HG03108 (cell line): ENCODE results near the gene ATP12A.
A peak's percentile ranks its signal among the peaks of the same experiment; 100 is the strongest.

Source experiments
- ATAC-seq: cut with Tn5 transposase; IDR thresholded peaks from one replicate; pipeline ENCODE4 v1.9.1; 2021; ENCODE audit warnings: moderate library complexity; ENCODE audit not compliant: unreplicated experiment

The ATP12A gene

DNA sequence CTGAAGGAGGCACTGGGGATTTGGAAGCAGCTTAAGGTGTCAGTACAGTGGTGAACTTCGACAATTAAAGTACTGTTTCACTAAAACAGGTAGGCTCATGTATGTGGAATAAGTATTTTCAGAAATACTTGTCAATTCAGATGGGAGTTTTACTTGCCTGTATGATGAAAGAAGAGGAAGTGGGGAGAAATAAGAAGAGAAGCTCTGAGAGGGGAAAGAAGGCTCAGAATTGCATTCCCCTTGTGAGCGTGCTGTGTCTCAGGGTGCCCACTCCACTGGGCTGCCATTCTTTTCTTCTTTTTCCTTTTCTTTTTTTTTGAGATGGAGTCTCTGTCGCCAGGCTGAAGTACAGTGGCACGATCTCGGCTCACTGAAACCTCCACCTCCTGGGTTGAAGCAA, 45.2 kb downstream of the ATP12A start:
- ATAC-seq, result no peak

DNA sequence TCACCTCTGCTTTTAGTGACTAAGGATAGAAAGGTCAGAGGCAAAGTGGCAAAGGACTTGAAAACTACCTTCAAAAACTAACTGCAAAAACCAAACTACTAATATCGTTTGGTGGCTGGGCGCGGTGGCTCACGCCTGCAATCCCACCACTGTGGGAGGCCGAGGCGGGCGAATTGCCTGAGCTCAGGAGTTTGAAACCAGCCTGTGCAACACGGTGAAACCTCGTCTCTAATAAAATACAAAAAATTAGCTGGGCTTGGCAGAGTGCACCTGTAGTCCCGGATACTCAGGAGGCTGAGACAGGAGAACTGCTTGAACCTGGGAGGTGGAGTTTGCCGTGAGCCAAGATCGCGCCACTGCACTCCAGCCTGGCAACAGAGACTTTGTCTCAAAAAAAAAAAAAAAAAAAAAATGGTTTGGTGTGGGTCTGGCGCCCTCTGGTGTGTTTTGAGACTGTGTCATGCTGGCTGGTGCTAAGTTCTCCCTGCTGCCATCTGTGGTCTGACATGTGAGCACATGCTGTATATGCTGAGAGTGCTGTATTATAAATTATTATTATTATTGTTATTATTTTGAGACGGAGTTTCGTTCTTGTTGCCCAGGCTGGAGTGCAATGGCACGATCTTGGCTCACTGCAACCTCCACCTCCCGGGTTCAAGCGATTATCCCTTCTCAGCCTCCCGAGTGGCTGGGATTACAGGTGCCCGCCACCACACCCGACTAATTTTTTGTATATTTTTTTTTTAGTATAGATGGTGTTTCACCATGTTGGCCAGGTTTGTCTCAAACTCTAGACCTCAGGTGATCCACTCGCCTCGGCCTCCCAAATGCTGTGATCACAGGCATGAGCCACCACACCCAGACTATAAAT, 47.8 kb downstream of the ATP12A start:
- peak; percentile 85 for ATAC-seq

DNA sequence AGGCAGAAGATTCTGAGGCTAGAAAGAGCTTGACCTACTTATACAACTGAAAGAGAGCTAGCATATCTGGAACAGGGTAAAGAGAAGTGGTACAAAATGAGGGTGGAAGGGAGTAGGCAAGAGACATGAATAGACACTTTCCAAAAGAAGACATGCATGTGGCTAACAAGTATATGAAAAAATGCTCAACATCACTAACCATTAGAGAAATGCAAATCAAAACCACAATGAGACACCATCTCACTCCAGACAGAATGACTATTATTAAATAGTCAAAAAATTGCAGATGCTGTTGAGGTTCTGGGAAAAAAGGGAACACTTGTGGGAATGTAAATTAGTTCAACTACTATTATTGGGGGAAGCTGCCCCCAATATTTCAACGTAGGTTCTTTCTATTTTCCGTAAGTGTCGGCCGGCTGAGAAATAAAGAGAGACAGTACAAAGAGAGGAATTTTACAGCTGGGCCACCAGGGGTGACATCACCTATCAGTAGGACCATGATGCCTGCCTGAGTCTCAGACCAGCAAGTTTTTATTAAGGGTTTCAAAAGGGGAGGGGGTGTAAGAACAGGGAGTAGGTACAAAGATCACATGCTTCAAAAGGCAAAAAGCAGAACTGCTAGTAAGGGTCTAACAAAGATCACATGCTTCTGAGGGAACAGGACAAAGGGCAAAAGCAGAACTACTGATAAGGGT, 50.8 kb downstream of the ATP12A start:
- ATAC-seq, result peak; percentile 58

DNA sequence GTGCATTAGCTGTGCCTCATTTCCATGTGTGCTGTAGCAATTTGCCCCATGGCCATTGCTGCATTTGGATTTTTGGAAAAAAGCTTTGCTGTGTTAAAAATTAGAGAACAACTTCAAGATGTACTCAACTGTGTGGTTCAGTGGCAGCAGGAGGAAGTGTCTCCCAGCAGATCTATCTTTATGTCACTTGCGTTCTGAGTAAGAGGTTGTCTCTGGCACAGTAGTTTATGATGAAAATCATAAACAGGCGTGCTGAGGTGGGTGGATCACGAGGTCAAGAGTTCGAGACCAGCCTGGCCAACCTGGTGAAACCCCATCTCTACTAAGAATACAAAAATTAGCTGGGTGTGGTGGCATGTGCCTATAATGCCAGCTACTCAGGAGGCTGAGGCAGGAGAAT, 54.7 kb downstream of the ATP12A start:
- no peak for ATAC-seq

DNA sequence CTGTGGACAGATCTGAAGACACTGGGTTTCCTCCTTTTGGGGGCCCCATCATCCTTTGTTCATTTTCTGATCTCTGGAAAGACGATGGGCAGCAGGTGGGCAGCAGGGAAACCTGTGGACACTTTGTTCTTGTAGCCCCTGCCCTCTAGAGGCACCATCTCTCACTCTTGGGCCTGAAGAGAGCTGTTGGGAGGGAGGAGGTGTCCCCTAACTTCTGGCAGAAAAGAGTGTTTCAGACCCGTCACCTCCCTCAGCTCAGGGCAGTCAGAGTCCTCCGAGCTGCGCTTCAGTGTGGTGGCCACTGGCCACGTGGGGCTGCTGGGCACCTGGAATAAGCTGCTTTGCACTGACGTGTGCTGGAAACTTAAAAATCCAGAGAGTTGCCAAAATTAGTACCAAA, 56.8 kb downstream of the ATP12A start:
- ATAC-seq, result no peak

DNA sequence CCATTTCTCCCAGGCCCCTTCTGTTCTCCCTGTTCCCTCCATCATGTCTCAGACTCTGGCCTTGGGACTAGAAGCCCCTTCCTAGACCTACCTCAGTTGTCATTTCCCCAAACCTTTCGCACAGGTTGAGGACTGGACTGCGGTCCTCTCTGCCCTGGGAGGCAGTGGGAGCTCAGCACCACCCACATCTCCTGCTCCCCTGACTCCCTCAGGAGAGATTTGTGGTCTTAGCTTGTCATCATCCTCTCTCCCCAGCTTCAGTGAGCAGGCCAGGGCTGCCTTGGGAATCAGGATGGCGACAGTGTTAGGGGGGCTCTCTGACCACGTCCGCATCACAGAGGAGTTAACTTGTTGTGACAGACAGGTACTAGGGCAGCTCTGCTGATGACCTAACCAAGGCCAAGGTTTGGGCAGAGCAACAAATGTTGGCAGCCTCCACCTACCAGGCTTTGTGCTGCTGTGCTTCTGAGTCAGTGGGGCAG, 58.2 kb downstream of the ATP12A start:
- no peak for ATAC-seq

DNA sequence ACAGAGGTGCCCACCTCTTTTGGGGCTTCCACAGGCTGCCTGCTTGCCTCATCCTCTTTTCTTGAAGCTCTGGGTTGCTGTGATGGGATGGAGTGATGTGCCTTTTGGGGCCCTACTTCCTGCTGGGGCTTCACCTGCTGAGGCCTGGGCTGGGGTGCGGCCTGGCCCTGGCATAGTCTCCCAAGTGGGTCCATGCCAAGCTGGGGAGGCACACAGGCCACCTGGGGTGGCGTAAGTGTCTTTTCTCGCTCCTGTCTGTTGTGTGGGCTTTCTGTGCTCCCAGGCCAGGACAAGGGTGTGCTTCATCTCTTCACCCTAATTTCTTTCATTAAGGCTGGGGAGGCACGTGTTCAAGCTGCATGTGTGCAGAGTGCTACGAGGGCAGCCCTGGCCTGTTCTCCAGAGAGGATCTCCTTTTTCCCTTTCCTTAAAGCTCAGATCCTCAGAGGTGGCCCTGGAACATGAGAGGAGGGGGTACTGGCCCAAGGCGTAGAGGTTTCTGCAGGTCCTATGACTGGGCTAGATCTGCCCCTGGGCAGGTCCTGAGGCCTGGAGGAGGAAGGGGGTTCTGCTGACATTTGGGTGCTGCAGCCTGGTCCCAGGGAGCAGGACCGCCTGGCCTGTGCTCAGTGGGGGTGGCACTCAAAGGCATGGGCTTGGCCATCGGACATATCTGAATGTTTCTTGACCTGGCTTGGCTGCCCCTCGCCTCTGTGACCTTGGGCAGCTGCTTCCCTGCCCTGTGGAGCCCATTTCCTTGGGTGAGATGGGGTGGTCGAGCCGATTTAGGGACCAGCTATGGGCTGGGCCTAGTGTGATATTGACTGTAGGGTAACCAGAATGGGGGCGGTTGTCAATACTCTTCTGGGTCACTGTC, 60.0 kb downstream of the ATP12A start:
- no peak for ATAC-seq

DNA sequence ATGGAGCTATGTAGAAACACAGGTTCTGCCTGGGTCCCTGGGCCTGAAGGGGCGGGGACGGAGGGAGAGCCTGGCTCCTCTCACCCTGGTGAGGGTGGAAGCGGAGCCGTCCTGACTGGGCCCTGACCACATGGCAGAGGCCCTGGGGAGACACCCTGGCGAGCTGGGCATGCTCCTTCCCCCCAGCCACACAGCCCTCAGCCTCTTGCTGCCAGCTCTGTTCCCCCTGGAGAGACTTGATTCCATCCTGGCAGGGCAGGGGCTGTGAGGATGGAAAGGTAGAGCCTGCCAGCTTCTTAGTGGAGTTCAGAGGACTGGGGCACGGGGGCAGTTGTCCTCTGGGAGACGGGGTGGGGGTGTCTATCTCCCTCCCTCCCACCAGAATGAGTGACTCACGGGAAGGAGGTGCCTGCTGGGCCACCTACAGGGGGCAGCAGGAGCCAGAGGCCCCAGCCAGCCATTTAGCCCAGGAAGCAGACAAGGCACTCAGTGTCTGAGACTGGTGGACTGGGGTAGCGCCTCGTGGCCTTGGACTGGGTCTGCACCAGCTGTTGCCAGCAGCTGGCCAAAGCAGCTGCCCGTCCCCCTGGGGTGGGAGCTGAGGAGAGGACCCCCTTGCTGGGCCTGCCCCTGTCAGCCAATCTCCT, 60.9 kb downstream of the ATP12A start:
- no peak for ATAC-seq

DNA sequence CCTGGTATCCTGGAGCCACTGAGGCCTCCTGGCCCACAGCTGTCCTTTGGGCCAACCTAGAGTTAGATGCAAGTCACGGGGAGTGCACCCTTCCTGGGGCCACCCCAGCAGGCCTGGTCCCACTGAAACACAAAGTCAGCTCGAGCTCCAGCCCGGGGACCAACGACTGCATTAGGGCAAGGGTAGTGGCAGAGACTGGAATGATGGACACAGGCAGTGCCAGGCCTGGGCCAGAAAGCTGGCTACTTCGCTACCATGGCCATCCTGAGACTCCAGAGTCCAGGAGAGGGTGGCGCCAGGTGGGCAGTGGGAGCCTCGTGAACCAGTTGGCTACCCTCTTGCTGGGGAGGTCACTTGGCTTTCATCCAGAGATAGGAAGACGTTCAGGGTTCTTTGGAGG, 61.6 kb downstream of the ATP12A start:
- ATAC-seq, result no peak

DNA sequence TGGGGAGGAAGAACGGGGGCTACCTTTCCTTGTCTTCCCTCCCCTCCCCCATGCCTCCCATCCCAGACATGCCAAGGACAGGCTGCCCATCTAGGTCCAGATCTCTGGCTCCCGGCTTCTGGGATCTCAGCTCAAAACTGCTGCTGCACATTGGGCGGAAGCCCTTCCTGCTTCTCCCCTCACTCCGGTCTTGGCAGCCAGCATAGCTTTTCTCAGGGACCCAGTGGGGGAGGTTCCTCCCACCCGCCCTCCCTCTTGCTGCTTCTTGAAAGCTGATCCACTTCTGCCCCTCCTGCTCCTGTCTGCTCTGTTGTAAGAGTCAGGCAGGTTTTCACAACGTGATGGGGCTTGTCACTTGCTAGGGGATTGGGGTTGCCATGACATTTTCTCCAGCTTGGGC, 62.1 kb downstream of the ATP12A start:
- no peak for ATAC-seq

DNA sequence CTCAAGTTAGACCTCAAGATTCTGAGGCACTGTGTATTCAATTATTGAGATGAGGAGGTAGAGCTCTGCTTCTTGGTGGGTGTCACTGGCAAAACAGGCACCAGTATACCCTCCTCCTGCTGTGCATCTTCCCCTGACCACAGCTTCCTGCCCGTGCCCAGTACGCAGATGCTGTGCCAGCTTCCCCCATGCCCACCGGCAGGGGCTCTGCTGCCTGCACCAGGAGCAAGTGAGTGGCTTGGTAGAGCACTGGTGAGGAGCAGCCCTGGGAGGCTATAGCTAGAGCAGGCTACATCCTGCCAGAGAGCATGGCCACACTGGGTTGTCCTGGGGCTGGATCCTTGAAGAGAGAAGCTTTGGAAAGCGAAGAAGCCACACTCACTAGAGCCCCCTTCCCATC, 62.8 kb downstream of the ATP12A start:
- no peak for ATAC-seq

DNA sequence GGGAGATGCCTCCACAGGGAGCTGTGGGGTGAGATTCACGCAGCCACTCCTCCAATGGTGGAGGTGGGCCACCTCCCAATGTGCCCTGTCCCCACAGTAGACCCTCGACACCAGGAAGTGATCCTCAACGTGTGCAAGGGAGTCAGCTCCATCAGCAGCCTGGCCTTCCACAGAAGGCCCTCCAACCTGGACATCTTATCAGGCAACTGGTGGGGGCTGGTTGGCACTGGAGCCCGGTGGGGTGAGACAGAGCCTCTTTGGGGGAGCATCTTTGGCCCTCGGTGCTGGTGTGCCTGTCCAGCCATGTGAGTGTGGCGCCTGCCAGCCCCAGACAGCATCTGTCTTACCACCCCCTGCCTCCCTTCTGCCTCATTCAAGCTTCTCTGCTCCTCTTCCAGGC, 64.0 kb downstream of the ATP12A start:
- ATAC-seq, result no peak

DNA sequence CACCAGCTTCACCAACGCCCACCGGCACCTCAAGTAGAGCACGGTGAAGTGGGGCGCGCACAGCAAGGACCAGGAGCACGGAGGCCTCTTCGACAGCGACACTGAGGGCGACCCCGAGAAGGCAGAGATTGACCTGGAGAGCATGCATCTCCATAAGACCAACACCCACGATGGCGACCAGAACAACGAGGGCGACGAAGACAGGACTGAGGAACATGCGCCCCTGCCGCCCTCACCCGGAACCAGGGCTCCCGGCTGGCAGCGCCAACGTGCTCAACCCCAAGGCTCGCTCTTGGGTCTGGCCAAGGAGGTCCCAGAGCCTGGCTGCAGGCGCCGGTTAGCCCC, 65.3 kb downstream of the ATP12A start:
- ATAC-seq, result no peak

DNA sequence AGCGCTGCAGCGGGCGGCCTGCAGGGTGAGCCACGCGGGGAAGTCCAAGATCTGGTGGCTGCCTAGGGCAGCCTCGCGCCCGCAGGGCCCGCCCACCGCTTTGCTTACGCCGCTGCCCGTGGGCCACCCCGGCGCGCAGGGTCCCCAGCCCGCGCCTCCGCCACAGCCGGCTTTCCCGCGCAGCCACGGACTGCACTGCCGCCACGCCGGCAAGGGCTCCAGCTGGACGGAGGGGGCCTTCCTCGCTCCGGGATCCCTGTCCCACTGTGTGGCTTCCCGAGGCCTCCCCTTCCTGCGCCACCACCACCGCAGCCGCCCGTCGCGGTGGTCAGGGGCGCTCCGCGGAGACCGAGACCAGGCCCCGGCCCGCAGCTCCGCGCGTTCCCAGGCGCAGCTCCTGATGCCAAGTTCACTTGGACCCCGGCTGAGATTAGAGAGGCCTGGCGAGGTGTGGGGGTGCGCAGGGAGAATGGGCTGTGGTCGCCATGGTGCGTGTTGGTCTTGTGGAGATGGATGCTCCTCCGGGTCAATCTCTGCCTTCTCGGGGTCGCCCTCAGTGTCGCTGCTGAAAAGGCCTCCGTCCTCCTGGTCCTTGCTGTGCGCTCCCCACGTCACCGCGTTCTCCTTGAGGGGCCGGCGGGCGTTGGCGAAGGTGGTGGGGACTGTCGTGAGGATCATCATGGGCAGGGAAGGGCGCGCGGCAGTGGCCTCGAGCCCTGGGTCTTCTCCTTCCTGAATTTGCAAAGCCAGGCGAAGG, 65.8 kb downstream of the ATP12A start:
- no peak for ATAC-seq

DNA sequence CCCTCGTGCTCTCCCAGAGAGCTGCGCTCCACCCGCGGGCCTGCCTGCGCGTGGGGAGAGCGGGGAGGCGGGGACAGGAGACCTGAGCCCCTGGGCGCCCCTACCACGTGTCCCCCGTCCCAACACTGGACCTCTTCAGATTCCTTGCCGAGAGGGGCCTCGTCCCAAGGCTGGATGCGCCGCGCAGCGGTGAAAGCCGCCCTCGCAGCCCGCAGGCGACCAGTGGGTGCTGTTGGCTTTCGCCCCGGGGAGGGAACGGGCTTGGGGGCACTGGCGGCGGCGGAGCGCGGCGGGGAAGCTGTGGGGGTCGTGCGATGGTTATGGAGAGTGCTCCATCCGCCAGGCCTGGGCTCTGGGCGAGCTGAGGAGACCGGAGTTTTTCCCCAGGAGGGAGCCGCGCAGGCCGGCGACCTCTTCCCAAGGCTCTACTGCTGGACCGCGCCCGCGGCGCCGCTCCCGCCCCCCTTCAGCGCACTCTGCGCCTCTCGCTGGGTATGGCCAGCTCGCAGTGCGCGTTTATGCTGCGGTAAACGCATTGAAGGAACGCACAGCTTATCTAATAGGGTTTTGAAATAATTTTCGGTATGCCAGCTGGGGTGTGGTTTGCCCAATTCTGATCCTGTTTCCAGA, 66.5 kb downstream of the ATP12A start:
- ATAC-seq, result no peak

DNA sequence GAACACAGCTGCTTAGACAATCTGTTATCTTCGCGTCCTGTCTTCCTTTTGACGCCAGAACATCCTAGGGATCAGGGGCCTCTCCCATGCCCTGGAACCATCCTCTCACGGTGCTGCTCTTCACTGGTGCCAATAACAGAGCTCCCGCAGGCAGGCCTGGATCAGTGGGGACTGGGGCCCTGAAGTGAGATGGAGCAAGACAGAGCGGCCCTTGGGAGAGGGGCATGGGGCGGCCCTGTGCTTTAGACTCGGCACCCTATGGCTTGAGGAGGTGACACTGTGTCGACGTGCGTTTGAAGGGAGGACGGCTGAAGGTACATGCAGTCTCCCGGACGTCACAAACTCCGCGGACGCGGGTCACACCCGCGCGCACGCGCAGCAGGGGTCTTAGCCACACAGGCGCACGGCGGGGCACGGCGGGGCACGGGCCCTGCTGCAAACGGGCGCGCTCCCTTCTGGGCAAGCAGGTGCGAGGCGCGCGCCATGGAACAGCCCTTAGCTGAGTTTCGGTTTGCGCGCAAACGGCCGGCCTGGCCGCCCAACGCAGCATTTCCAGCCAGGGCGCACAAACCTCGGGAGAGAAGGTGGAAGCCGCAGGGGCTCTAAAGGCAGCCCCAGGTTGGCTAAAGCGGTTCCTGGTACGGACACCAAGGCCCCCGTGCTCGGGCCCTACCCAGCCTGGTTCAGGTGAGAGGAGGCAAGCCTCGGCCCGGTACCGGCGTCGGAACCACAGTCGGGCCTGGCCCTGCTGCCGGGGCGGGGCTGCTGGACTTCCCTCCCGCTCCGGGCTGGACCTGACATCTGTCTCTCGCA, 67.2 kb downstream of the ATP12A start:
- no peak for ATAC-seq

DNA sequence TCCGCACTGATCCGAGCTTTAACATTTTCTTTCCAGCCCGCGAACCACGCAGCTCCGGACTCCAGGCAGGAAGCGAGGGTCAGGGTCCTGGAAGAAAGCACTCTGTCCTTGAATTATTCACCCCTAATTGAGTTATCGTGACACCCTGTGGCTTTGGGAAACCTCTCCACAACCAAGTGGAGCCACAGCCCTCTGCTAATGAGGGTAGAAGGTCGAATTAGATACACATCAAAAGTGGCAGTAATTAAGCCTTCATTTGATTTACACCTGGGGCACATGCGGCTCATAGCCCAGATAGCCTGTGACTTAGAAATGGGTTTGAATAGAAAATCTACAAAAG, 67.8 kb downstream of the ATP12A start:
- no peak for ATAC-seq

DNA sequence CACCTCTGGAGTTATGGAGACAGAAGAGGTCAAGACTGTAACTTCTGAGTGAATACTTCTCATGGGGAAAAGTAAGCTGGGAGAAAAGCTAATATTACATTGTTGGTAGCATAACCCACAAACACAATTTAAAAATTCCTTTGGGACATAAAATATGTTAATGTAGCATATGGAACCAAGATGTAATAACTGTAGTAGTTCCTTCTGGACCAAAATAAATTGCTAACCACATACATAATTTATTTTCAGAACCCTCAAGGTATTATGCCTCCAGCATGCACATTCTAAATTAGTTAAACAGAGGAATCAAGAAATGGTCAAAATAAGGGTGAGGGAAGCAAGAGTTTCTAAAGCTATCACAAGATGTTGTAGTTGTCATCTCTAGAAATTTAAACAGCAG, 79.0 kb downstream of the ATP12A start:
- ATAC-seq, result no peak
